ENCODE results near the gene NRG4.
A peak's percentile ranks its signal among the peaks of the same experiment; 100 is the strongest.

Gene NRG4

GRCh38 chr15:75930866-75931265 lies 81.4 kb downstream of the NRG4 start:
- ChIA-PET CTCF (interaction anchor here (1.1 to 1.9 kb wide), 2 partner anchors 9 to 208 kb away, joined by 3 to 7 read pairs; no protein-coding TSS in a partner anchor), POLR2A (no interaction called here)
- no peak for DNase-seq (ENCODE audit: low read depth, low spot score)
- TF ChIP-seq CTCF (IDR thresholded peaks at IDR 0.05; ENCODE audit: insufficient read depth, low read length, missing control alignments) = no peak
- H3K4me3 ChIP-seq (ENCODE audit: low read depth, low read length) = no peak overlapping the region

- ChIA-PET POLR2A (interaction anchor here (0.7 kb wide), 1 partner anchor 255 kb away, joined by 5 read pairs; no protein-coding TSS in a partner anchor), CTCF (interaction anchor here (0.6 to 4.3 kb wide), 6 partner anchors 8 to 329 kb away, joined by 3 to 18 read pairs (median 3); no protein-coding TSS in a partner anchor)
- TF ChIP-seq CTCF (IDR thresholded peaks at IDR 0.05; ENCODE audit: insufficient read depth, low read length, missing control alignments) = no peak
- DNase-seq (ENCODE audit: low read depth, low spot score) = no peak
- H3K4me3 ChIP-seq (ENCODE audit: low read depth, low read length) = no peak overlapping the region
Measured at GRCh38 chr15:75929799-75930565, 82.2 kb downstream of the NRG4 start.

GRCh38 chr15:75928680-75929608 lies 83.3 kb downstream of the NRG4 start:
- TF ChIP-seq CTCF (IDR thresholded peaks at IDR 0.05; ENCODE audit: insufficient read depth, low read length, missing control alignments) = peak; percentile 32
- no peak overlapping the region for H3K4me3 ChIP-seq (ENCODE audit: low read depth, low read length)
- ChIA-PET POLR2A (interaction anchor here (0.7 kb wide), 1 partner anchor 256 kb away, joined by 5 read pairs; no protein-coding TSS in a partner anchor), CTCF (interaction anchor here (0.6 to 4.3 kb wide), 11 partner anchors 8 to 328 kb away, joined by 3 to 18 read pairs (median 3); partner anchors contain the start of gene FBXO22)
- DNase-seq (ENCODE audit: low read depth, low spot score) = no peak

GRCh38 chr15:75927601-75928000 lies 84.6 kb downstream of the NRG4 start:
- ChIA-PET POLR2A (no interaction called here), CTCF (interaction anchor here (1.6 to 4.3 kb wide), 3 partner anchors 118 to 222 kb away, joined by 4 to 18 read pairs (median 7); no protein-coding TSS in a partner anchor)
- no peak for TF ChIP-seq CTCF (IDR thresholded peaks at IDR 0.05; ENCODE audit: insufficient read depth, low read length, missing control alignments)
- H3K4me3 ChIP-seq (ENCODE audit: low read depth, low read length) = no peak overlapping the region
- no peak for DNase-seq (ENCODE audit: low read depth, low spot score)

GRCh38 chr15:75926931-75927330 lies 85.3 kb downstream of the NRG4 start:
- DNase-seq (ENCODE audit: low read depth, low spot score) = no peak
- no peak overlapping the region for H3K4me3 ChIP-seq (ENCODE audit: low read depth, low read length)
- POLR2A ChIA-PET = no interaction called here
- TF ChIP-seq CTCF (IDR thresholded peaks at IDR 0.05; ENCODE audit: insufficient read depth, low read length, missing control alignments) = no peak
- CTCF ChIA-PET = interaction anchor here (2.0 to 4.3 kb wide), 3 partner anchors 116 to 212 kb away, joined by 7 to 18 read pairs (median 18); no protein-coding TSS in a partner anchor

Measured in AG04449 (cell line).